ENCODE data around the gene CRIP1.

- TF ChIP-seq CTCF (IDR thresholded peaks at IDR 0.05) (no peak), POLR2A (IDR thresholded peaks at IDR 0.05) (no peak)
These were observed 40.2 kb downstream of the CRIP1 start for GRCh38 chr14:105526776-105527380.

Data from breast epithelium (tissue), 3 donors.